Esophagus squamous epithelium (tissue), 4 donors: Measurements from ENCODE around the gene CD96.

Experiments used
- CTCF ChIP-seq, 6 experiments: fragments of 450-650 bp in 4 of 6; fragments of 200-600 bp in 2 of 6; sonication (generic) in 2 of 6; IDR thresholded peaks; one replicate each; pipeline ENCODE4 v1.5.1; 2016 to 2019; ENCODE audit warnings: antibody characterized with exemption in 6 of 6, mild to moderate bottlenecking in 4 of 6, moderate library complexity in 4 of 6
- POLR2A ChIP-seq, 4 donors: fragments of 450-650 bp; IDR thresholded peaks; one replicate each; pipeline ENCODE4 v1.6.1; 2017; ENCODE audit warnings: antibody characterized with exemption in 4 of 4, mild to moderate bottlenecking in 4 of 4, moderate library complexity in 3 of 4

GRCh38 chr3:111596328-111596727, 54.3 kb downstream of the CD96 start:
- TF ChIP-seq CTCF (IDR thresholded peaks at IDR 0.05) = no peak
- no peak for TF ChIP-seq POLR2A (IDR thresholded peaks at IDR 0.05)
